Measurements from ENCODE around the gene RAD9A.

GRCh38 chr11:67418476-67419281 lies 26.9 kb downstream of the RAD9A start:
- TF ChIP-seq POLR2A (IDR thresholded peaks at IDR 0.05) (no peak), CTCF (IDR thresholded peaks at IDR 0.05) (no peak), POLR2AphosphoS5 (IDR thresholded peaks at IDR 0.05) (no peak)

Measured in breast epithelium (tissue), 3 donors.